Endothelial cell of hepatic sinusoid (primary cell): Measurements from ENCODE around the gene EPN2.

ENCODE experiments used
- in situ Hi-C: cut with HindIII; loops from 2 replicates; pipeline ENCODE4 v1.10.0; 2017; ENCODE audit warnings: low sequenced_read_pairs

The EPN2 gene

DNA sequence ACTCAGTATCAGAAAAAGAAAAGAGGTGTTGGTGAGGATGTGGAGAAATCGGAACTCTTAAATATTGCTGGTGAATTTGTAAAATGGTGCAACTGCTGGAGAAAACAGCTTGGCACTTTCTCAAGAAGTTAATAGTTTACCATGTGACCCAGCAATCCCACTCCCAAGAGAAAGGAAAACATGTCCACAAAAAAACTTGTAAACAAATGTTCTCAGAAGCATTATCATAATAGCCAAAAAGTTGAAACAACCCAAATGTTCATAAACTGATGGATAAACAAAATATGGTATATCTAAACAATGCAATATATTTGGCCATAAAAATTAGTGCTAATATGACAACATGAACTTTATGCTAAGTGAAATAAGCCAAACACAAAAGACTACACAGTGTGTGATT, 138.6 kb downstream of the EPN2 start:
- in situ Hi-C loops, result no loop called here

DNA sequence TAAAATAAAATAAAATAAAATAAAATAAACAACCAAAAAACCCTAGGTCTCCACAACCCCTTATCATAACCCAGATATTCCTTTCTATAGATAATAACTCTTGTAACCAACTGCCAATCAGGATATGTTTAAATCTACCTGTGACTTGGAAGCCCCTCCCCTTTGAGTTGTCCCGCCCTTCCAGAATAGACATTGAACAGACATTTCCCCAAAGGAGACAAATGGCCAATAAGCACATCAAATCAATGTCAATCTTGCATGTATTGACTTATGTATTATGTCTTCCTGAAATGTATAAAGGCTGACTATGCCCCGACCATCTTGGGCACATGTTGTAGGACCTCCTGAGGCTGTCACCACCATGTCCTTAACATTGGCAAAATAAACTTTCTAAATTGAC, 139.6 kb downstream of the EPN2 start:
- in situ Hi-C loops, result no loop called here

GRCh38 chr17:19377602-19378415, 140.6 kb downstream of the EPN2 start:
- in situ Hi-C loops, result no loop called here

- in situ Hi-C loops, result no loop called here
Measured at GRCh38 chr17:19378416-19379360, 141.5 kb downstream of the EPN2 start, which contains the start of gene MAPK7. Gene MAPK7 (plus strand): TSS chr17:19378498. CDS start chr17:19378901, 403 bp downstream.

- in situ Hi-C loops, result no loop called here
Measured at GRCh38 chr17:19379361-19380065, 142.3 kb downstream of the EPN2 start.

DNA sequence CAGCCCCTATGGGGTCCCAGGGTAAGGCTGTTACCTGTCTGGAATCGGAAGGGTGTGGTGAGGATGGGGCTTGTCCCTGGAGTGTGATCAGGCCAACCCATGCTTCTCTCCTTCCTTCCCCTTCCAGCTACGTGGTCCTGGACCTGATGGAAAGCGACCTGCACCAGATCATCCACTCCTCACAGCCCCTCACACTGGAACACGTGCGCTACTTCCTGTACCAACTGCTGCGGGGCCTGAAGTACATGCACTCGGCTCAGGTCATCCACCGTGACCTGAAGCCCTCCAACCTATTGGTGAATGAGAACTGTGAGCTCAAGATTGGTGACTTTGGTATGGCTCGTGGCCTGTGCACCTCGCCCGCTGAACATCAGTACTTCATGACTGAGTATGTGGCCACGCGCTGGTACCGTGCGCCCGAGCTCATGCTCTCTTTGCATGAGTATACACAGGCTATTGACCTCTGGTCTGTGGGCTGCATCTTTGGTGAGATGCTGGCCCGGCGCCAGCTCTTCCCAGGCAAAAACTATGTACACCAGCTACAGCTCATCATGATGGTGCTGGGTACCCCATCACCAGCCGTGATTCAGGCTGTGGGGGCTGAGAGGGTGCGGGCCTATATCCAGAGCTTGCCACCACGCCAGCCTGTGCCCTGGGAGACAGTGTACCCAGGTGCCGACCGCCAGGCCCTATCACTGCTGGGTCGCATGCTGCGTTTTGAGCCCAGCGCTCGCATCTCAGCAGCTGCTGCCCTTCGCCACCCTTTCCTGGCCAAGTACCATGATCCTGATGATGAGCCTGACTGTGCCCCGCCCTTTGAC, 143.5 kb downstream of the EPN2 start:
- in situ Hi-C loops, result no loop called here

- in situ Hi-C loops, result no loop called here
Measured at GRCh38 chr17:19381361-19381740, 144.2 kb downstream of the EPN2 start.

- in situ Hi-C loops, result no loop called here
Measured at GRCh38 chr17:19381741-19382444, 144.7 kb downstream of the EPN2 start.

DNA sequence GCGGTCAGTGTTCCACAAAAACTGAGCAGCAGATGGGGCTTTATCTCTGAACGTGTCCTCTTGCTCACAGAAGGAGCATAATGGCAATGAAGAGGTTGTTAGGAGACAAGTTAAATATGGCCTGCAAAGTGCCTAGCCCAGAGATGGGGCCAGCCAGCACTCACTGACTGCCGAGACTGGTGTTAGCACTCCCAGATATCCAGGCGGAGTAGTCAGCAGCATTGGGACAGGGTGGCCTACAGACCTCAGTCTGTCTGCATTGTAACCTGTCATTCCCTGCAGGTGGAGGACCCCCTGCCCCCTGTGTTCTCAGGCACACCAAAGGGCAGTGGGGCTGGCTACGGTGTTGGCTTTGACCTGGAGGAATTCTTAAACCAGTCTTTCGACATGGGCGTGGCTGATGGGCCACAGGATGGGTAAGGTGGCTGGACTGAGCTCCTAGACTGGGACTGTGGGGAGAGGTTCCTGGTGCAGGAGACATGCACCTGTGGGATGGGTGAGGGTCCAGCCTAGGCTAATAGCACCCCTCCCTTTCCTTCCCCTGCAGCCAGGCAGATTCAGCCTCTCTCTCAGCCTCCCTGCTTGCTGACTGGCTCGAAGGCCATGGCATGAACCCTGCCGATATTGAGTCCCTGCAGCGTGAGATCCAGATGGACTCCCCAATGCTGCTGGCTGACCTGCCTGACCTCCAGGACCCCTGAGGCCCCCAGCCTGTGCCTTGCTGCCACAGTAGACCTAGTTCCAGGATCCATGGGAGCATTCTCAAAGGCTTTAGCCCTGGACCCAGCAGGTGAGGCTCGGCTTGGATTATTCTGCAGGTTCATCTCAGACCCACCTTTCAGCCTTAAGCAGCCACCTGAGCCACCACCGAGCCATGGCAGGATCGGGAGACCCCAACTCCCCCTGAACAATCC, 145.6 kb downstream of the EPN2 start:
- in situ Hi-C loops, result no loop called here

DNA sequence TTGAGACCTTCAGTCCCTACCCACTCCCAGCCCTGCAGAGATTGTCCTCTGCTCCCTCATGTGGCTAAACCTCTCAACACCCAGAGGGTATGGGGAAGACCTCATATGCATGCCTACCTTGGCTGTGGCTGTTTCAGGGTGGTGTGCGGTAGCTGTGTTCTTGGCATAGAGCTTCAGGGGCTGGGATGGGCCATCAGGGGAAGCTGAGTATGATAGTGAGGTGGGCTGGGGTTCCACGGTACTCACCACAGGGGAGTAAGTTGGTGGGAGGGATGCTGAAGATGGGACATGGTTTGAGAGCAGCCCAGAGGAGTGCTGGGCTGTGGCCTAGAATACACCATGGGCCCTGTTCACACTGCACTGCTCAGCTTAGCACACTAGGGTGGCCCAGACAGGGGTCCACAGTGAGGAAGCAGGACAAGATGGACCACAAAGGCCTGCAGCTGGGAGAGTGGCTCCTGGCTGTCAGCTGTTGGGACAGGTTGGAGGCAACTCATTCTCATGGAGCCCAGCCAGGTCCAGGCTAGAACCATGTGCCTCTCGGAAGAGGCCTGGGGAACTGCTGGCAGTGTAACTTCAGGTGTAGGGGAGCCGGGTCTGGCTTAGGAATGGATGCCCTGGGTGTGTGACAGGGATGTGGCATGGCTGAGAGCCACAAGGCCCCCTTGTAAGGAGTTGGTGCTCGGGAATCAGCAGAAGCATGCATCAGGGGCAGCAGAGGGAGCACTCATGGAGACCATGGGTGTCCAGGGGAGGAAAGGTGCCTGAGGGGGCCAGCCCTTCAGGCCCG, 146.7 kb downstream of the EPN2 start:
- in situ Hi-C loops, result no loop called here

- in situ Hi-C loops, result no loop called here
Measured at GRCh38 chr17:19384723-19385391, 147.7 kb downstream of the EPN2 start.

DNA sequence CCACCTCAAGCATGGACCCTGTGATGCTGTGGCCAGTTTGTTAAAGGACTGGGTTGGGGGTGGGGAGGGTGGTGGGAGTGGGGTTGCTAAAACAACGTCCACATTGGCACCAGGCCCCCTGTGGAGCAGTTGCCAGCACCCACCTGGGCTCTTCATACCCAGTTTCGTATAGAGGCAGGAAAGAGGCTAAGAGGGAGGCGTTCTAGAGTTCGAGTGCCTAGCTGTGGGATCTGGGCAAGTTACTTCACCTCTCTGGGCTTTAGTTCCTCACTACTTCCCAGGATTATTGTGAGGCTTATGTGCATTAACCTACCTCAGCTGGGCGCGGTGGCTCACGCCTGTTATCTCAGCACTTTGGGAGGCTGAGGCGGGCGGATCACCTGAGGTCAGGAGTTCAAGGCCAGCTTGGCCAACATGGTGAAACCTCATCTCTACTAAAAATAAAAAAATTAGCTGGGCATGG, 148.4 kb downstream of the EPN2 start:
- in situ Hi-C loops, result no loop called here
